Fibroblast of skin of left quadriceps (primary cell): ENCODE measurements around the gene IRF2BP1.

Source experiments
- DNase-seq, 2 experiments: peaks; one replicate each; pipeline ENCODE4 v3.0.0-alpha.2; 2013; ENCODE audit warnings: low read depth in 2 of 2

IRF2BP1 gene, protein sequence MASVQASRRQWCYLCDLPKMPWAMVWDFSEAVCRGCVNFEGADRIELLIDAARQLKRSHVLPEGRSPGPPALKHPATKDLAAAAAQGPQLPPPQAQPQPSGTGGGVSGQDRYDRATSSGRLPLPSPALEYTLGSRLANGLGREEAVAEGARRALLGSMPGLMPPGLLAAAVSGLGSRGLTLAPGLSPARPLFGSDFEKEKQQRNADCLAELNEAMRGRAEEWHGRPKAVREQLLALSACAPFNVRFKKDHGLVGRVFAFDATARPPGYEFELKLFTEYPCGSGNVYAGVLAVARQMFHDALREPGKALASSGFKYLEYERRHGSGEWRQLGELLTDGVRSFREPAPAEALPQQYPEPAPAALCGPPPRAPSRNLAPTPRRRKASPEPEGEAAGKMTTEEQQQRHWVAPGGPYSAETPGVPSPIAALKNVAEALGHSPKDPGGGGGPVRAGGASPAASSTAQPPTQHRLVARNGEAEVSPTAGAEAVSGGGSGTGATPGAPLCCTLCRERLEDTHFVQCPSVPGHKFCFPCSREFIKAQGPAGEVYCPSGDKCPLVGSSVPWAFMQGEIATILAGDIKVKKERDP

DNA sequence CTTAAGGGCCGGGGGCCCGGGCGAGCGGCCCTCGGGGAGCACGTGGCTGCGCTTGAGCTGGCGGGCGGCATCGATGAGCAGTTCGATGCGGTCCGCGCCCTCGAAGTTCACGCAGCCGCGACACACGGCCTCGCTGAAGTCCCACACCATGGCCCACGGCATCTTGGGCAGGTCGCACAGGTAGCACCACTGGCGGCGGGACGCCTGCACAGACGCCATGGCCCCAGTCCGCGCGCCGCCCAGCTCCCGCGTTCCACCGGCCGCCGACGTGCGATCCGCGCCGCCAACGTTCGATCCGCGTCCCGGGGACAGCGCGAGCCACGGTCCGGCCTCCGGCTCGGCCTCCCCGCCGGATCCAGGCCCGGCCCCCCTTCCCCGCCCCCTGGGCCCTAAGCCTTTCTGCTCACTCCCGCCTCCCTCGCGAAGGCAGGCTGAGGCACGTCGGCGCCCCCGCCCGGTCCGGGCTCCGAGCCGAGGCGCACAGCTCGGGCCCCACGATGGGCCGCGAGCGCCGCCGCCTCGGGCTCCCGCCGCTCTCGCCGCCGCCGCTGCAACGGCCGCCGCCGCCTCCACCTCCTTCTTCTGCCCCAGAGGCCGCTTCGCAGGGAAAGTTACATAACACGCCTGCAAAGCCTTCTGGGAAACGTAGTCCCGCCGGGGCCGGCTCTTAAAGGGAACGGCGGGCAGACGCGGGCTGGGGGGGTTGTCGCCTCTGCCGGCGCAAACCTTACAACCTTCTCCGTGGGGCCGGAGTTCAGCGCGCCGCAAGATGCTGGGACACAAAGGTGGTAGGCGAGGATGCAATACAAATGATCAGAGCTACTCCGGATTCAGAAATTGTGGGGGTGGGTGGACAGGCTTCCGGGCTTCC, at the start of gene IRF2BP1:
IRF2BP1 (minus strand) TSS at position 586 of the 871 bp plus-strand sequence; CDS start at position 219, 367 bp downstream.
- DNase-seq = peak; percentile 82 to 84

DNA sequence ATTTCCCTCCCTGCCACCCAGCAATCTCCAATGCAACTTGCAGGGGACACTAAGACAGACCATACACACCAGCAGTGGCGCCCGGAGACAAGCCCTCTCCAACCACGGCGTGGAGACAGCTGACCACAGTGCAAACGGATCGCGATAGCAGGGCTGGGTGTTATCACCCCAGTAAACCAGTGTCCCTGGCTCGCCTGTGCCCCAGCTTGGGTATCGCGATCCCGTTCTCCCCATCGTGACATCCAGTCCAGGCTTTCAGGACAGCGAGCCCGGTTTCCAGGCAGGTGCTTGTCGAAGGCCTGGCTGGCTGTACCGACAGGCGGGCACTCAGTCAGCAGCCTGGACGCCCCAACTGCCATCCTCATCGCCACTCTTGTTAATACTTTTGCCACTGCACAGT, 49.3 kb upstream of the IRF2BP1 start:
- no peak for DNase-seq

DNA sequence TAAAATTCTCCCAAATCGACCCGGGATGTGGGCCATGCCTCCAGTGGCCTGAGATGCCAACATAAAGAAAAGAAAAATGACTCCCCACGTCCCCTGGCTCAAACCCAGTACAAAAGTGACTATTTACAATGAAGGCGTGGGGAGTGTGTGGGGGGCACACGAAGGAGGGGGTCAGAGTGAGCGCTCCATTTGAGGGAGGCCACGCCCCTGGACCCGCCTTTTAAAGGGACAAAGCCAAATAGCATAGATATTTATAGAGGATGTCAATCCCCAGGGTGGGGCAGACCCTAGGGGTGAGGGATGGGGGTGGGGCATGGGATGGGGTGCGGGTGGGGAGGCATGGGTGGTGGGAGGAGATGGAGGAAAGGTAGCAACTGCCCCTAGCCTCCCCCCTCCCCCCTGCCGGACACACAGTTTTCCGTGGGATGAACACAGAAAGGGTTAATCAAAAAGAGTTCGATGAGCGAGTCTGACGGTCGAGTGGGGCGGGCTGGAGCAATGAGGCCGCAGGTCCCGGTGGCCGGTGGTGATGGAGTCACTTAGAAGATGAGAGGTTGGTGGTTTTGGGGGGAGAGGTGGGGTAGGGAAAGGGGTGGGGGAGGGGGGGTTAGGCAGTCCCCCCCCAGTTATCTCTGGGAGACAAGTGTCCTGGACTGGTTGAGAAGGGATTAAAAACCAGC, 48.8 kb upstream of the IRF2BP1 start:
- DNase-seq = no peak

DNA sequence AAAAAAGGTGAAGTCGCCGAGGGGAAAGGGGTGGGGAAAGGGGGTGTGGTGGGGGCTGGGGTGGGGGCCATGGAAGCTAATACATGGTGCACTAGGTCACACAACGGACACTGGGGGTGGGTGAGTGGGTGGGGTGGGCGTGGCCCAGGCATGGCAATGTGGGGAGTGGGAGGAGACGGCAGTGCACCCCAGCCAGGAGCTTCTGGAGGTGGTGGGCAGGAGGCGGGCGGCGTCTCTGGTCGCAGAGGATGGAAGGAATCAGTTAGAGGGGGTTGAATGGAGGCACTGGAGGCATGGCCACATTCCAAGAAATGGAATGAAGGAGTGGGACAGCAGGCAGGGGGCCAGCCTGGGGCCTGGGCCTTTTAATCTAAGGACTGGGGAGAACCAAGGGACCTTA, 47.8 kb upstream of the IRF2BP1 start:
- DNase-seq = no peak

DNA sequence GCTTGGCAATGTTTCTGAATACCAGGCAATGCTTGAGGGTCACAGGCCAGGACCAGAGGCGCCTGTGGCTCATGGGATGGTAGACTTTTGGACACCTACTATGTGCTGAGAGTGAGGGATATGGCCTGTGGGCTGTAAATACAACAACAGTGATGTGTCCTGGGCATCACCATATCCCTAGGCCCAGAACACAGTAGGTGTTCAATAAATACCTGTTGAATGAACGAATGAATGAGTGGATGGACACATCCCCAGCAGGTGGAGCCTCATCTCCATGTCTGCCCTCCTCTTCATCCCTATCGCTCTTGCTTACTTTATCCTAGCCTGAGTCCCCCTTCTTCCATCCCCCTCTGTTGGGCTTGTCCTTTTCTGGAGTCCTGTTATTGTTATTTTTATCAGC, 45.1 kb upstream of the IRF2BP1 start:
- DNase-seq = no peak

DNA sequence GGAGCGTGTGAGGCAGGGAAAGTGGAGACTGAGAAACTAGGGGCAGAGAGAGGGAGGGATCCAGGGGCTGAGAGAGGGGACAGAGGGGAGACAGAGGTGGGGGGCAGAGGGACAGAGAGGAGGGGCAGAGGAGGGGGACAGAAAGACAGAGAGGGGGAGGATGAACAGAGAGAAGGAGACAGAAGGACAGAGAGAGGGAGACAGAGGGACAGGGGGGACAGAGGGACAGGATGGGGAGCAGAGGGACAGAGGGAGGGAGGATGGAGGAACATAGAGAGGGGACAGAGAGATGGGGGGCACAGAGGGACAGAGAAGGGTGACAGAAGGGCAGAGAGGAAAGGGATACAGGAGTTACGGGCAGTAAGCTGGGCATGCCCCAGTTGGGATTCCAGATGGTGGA, 43.3 kb upstream of the IRF2BP1 start:
- no peak for DNase-seq

DNA sequence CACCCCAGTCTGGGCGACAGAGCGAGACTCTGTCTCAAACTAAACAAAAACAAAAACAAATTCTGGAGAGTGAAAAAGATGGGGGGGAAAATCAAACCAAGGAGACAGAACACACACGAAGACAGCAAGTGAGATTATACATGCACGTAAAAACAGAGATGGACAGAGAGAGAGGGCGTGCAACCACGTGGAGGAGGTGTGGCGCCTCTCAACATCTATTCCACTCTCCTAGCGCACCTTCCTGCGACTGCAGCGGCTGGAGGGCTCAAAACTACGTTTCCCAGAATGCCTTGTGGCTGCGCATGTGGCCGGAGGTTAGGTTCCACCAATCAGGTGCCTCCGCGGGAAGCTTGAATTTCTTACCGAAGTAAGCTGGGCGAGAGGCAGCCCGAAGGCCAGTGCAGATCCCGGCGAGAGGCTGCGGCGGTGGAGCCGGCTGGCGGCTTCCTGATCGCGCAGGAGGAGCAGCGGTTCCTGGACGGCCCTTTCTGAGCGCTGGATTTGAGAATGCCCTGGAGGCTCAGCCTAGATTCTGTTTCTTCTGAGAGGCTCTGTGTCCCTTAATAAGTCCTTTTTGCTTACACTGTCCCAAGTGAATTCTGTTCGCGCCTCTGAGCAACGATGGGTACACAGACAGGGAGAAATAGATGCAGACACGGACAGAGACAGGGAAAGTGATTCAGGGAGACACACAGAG, 41.8 kb upstream of the IRF2BP1 start:
- peak; percentile 54 to 55 for DNase-seq

DNA sequence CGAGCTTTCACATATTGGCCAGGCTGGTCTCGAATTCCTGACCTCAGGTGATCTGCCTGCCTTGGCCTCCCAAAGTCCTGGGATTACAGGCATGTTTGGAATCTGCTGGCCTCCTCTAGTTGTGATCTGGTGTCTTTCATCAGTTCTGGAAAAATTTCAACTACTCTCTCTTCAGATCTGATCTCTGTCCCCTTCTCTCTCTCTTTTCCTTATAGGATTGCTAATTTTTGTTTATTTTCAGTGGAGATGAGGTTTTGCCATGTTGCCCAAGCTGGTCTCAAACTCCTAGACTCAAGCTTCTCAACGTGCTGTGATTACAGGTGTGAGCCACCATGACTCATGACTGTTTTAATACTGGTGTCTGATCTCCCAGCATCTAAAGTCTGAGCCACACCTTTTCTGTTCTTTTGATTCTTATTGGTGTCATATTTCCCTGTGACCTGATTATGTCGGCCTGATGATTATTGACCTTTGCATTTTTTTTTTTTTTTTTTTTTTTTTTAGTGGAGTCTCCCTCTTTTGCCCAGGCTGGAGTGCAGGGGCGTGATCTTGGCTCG, 39.0 kb upstream of the IRF2BP1 start:
- DNase-seq = no peak

DNA sequence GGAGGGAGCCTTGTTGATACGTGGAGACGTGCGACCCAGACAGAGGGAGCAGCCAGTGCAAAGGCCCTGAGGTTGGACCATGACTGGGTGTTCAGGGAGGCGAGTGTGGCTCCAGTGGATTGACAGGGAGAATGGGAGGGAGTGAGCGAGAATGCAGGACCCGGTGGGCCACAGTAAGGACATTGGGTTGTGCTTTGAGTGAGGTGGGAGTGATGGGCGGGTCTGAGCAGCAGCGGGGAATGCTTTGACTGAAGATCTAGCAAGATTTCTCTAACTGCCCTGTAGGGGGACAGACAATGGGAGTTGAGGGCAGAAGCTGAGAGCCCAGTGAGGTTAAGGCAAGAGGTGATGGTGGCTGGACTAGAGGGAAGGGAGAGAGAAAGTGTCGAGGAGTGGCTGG, 36.3 kb upstream of the IRF2BP1 start:
- no peak for DNase-seq

DNA sequence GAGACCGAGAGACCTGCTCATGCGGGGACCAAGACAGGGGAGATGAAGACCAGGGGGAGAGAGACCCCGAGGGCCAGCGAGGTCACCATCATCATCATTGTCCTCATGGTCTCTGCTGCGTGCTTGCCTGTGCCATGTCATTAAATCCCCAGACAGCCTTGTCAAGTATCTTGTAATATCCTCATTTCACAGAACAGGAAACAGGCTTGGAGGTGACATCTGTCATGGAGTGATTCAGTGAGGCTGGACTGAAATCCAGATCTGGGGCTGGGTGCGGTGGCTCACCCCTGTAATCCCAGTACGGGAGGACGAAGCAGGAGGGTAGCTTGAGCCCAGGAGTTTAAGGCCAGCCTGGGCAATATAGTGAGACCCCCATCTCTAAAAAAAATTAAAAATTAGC, 34.5 kb upstream of the IRF2BP1 start:
- no peak for DNase-seq

DNA sequence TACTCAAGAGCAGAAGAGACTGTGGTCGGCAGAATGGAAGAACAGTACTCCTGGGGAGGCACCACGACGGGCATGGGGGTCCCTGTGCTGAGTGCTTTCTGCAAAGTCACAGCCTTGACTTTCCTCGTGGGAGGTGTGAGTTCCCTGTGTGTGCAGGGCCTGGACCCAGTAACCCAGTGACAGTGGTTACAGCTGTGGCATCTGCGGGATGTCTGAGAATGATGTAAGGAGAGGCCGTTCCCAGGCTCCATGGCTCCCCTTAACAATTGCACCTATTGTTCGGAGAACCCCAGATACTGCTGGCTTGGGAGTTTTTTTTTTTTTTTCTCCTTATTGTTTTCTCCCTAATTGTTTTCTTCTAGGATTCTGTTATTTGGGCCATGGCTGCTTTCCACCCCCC, 33.7 kb upstream of the IRF2BP1 start:
- no peak for DNase-seq

DNA sequence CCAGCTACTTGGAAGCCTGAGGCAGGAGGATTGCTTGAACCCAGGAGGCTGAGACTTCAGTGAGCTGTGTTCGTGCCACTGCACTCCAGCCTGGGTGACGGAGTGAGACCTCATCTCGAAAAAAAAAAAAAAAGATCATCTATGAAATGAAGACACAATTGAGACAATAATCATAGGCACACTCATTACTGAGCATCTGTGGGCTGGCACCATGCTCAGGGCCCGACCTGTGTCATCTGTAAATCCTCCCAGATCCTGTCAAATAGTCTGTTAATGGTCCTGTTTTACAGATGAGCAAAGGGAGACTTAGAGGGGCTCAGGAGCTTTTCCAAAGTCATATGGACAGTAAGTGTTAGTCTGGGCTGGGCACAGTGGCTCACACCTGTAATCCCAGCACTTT, 32.8 kb upstream of the IRF2BP1 start:
- DNase-seq = no peak

DNA sequence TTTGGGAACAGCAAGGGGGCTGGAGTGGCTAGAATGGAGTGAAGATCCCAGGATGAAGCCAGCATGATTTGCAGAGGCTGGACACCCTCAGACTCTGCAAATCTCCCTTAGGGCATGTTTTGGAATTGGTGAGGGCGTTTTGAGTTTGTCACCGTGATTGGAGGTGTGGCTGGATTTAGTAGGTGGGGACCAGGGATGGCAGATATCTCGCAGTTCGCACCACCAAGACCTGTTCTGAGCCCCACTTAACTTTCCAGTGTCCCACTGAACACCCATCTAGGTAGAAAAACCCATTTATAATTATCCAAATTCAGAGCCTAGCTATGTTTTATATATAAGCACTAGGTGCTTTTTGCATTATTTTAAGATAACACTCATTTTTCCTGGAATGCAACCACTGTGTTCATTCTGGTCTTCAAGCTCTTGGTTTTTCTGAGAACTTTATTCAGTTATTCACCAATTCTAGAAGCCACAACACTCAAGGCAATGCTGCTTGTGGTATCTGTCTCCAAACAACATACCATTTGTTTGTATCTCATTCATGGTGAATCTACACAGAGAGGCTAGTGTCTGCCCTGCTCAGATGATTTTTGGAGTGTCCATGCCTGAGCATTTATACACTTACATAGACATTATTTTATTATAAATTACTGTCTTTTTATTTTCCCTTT, 31.6 kb upstream of the IRF2BP1 start:
- no peak for DNase-seq

DNA sequence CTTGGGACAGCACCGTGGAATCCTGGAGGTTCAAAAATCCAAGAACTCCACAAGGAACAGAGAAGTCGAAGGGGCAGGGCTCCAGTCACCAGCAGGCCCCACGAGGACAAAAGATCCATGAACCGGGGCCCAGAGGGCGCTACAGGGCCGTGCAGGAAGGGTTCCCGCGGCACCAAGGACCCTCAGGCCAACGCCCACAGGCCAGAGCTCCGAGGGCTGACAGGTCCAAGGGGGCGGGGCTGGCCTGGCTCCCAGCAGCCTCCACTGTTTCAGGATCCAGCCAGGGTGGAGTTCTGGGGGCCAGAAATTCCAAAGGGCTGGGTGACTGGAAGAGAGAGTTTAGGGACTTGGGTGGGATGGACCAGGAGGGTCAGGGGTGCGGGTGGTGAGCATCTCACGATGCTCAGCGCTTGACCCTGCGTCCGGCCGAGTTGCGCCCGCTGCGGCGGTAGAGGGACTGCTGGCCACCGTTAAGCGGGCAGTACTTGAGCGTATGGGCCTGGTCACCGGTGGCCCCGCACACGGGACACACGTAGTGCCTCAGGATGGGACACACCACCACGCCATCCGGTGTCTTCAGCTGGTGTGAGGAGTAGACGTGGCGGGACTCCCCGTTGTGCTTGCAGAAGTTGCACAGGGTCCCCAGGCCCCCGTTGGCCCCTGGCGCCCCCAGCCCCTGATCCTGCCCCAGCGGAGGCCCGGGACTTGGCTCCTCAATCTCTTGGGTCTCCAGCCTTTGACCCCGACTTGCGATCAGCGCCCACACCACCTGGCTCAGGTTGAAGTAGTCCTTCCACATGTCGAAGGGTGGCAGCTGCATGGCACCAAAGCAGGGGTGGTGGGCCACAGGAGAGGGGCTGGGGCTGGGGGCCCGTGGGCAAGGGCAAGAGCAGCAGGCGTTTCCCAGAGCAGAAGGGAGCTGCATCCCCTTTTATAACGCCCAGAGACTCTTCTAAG, 28.2 kb upstream of the IRF2BP1 start, which contains the start of gene NANOS2:
NANOS2 (minus strand) TSS at position 905 of the 957 bp plus-strand sequence; CDS start at position 820, 85 bp downstream.
- no peak for DNase-seq

DNA sequence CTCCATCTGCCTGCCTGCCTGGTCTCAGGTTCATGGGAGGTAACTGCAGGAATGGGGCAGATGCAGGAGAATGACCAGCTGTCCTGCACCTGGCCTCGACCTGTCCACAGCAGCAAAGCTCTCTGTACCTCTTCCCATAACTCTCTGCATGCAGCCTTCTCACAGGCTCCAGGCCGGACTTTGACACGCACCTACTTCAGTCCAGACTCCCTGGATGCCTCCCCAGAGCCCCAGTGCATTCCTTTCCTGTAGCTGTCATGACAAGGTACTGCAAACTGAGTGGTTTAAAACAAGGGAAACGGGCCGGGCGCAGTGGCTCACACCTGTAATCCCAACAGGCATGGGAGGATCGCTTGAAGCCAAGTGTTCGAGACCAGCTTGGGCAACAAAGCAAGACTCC, 25.4 kb upstream of the IRF2BP1 start:
- no peak for DNase-seq

DNA sequence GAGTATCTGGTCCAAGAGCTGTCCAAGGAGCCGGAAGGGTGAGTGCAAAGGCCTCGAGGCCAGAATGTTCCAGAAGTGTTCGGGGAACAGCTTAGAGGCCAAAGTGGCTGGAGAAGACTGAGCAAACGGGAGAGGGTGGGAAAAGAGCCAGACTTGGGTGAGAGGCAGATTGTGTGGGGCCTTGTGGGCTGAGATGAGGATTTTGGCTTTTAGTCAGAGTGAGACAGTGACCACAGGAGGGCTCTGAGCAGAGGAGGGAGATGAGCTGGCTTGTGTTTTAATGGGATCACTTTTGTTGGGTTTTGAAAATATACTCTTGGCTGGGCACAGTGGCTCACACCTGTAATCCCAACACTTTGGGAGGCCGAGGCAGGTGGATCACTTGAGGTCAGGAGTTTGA, 23.0 kb upstream of the IRF2BP1 start:
- DNase-seq = no peak

DNA sequence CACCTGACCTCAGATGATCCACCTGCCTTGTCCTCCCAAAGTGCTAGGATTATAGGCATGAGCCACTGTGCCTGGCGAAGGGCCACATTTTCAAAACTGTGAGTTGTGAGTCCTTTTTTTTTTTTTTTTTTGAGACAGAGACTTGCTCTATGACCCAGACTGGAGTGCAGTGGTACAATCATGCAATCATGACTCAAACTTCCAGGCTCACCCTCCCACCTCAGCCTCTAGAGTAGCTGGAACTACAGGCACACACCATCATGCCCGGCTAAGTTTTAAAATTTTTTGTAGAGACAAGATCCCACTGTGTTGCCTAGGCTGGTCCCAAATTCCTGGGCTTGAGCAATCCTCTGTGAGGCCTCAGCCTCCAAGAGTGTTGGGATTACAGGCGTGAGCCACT, 20.3 kb upstream of the IRF2BP1 start:
- DNase-seq = no peak

DNA sequence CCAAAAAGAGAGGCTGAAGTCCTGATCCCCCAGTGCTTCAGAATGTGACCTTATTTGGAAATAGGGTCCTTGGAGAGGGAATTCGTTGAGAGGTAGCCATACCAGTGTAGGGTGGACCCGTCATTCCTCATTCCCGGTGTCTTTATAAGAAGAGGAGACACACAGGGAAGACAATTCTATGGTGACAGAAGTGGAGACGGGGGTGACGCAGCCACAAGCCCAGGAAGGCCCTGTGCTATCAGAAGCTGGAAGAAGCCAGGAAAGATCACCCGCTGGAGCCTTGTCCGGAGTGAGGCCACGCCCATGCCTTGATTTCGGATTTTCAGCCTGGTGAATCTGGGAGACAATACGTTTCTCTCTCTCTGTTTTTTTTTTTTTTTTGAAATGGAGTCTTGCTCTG, 19.1 kb upstream of the IRF2BP1 start:
- DNase-seq = no peak
